Measurements from ENCODE around the gene DIS3L2.
A peak's percentile ranks its signal among the peaks of the same experiment; 100 is the strongest.

Gene DIS3L2

GRCh38 chr2:231925303-231926179, 36.0 kb upstream of the DIS3L2 start:
- TF ChIP-seq CTCF (IDR thresholded peaks at IDR 0.05; ENCODE audit: low read length) (peak; percentile 84), EZH2 (IDR thresholded peaks at IDR 0.05; ENCODE audit: borderline replicate concordance, low read length) (no peak)
- Histone ChIP-seq H3K4me3 (ENCODE audit: low read depth, low read length, poor library complexity, severe bottlenecking) (peak overlapping the region; percentile 58), H3K4me1 (ENCODE audit: insufficient read depth, low read length, severe bottlenecking) (peaks cover 15% of the 10 kb centered on the region), H3K79me2 (ENCODE audit: insufficient read depth, low read length) (no peaks in the 10 kb centered on the region), H3K9me2 (ENCODE audit: low read depth, low read length) (no peaks in the 10 kb centered on the region), H3K36me3 (ENCODE audit: insufficient read depth, low read length) (no peaks in the 10 kb centered on the region), H3K9me3 (ENCODE audit: low read length) (no peaks in the 10 kb centered on the region), H4K20me1 (ENCODE audit: insufficient read depth, low read length) (no peaks in the 10 kb centered on the region), H3K27ac (ENCODE audit: low read depth, low read length, poor library complexity, severe bottlenecking) (no peak overlapping the region), H2AFZ (ENCODE audit: low read length) (no peak overlapping the region), H3F3A (ENCODE audit: insufficient read depth, low read length) (no peaks in the 10 kb centered on the region), H3K27me3 (ENCODE audit: insufficient read depth, low read length) (no peaks in the 10 kb centered on the region; the same call in 1 of the 2 replicates), H3K4me2 (ENCODE audit: low read length) (peak overlapping the region; percentile 81), H3K9ac (ENCODE audit: low read length) (no peak overlapping the region; the same call in 1 of the 2 replicates)

- H3K9me3 ChIP-seq (ENCODE audit: low read length) = no peaks in the 10 kb centered on the region
- no peaks in the 10 kb centered on the region; the same call in 1 of the 2 replicates for H3K27me3 ChIP-seq (ENCODE audit: insufficient read depth, low read length)
- no peaks in the 10 kb centered on the region for H3K79me2 ChIP-seq (ENCODE audit: insufficient read depth, low read length)
- no peak within 1 kb of the TSS for H3K27ac ChIP-seq (ENCODE audit: low read depth, low read length, poor library complexity, severe bottlenecking)
- H3K9ac ChIP-seq (ENCODE audit: low read length) = no peak within 1 kb of the TSS; the same call in 1 of the 2 replicates
- H3K9me2 ChIP-seq (ENCODE audit: low read depth, low read length) = no peaks in the 10 kb centered on the region
- H4K20me1 ChIP-seq (ENCODE audit: insufficient read depth, low read length) = no peaks in the 10 kb centered on the region
- no peaks in the 10 kb centered on the region for H3K36me3 ChIP-seq (ENCODE audit: insufficient read depth, low read length)
- H3F3A ChIP-seq (ENCODE audit: insufficient read depth, low read length) = no peaks in the 10 kb centered on the region
- peaks cover 15% of the 10 kb centered on the region for H3K4me1 ChIP-seq (ENCODE audit: insufficient read depth, low read length, severe bottlenecking)
- no peak within 1 kb of the TSS for H2AFZ ChIP-seq (ENCODE audit: low read length)
- H3K4me2 ChIP-seq (ENCODE audit: low read length) = peak within 1 kb of the TSS; percentile 81
- TF ChIP-seq EZH2 (IDR thresholded peaks at IDR 0.05; ENCODE audit: borderline replicate concordance, low read length) = no peak
- TF ChIP-seq CTCF (IDR thresholded peaks at IDR 0.05; ENCODE audit: low read length) = peak; percentile 58
- H3K4me3 ChIP-seq (ENCODE audit: low read depth, low read length, poor library complexity, severe bottlenecking) = peak within 1 kb of the TSS; percentile 58
Measured at GRCh38 chr2:231926180-231926741, 35.3 kb upstream of the DIS3L2 start, which contains the start of gene NPPC. Gene NPPC (minus strand): TSS chr2:231926396. CDS start chr2:231926249, 147 bp downstream.

- H3K27me3 ChIP-seq (ENCODE audit: insufficient read depth, low read length) = no peaks in the 10 kb centered on the region; the same call in 1 of the 2 replicates
Measured at GRCh38 chr2:231926761-231927565, 34.5 kb upstream of the DIS3L2 start.

More at GRCh38 chr2:231926761-231927565, 34.5 kb upstream of the DIS3L2 start:
- Histone ChIP-seq H3F3A (ENCODE audit: insufficient read depth, low read length) (no peaks in the 10 kb centered on the region), H3K4me2 (ENCODE audit: low read length) (peak overlapping the region; percentile 81), H3K4me1 (ENCODE audit: insufficient read depth, low read length, severe bottlenecking) (peaks cover 15% of the 10 kb centered on the region), H2AFZ (ENCODE audit: low read length) (no peak overlapping the region), H3K27ac (ENCODE audit: low read depth, low read length, poor library complexity, severe bottlenecking) (no peak overlapping the region), H3K79me2 (ENCODE audit: insufficient read depth, low read length) (no peaks in the 10 kb centered on the region), H3K36me3 (ENCODE audit: insufficient read depth, low read length) (no peaks in the 10 kb centered on the region), H4K20me1 (ENCODE audit: insufficient read depth, low read length) (no peaks in the 10 kb centered on the region), H3K9me2 (ENCODE audit: low read depth, low read length) (no peaks in the 10 kb centered on the region), H3K9me3 (ENCODE audit: low read length) (no peaks in the 10 kb centered on the region), H3K4me3 (ENCODE audit: low read depth, low read length, poor library complexity, severe bottlenecking) (peak overlapping the region; percentile 58), H3K9ac (ENCODE audit: low read length) (no peak overlapping the region; the same call in 1 of the 2 replicates)
- TF ChIP-seq EZH2 (IDR thresholded peaks at IDR 0.05; ENCODE audit: borderline replicate concordance, low read length) (no peak), CTCF (IDR thresholded peaks at IDR 0.05; ENCODE audit: low read length) (no peak)

All from OCI-LY1 (cell line).